Activated CD4-positive, alpha-beta T cell treated with anti-CD3 and anti-CD28 coated beads for 1 hour (primary cell): ENCODE data around the gene NKAIN4.
"Not testable (repeated sequence)": the region's sequence is repeated elsewhere in the genome, so short reads cannot be mapped to it uniquely, and the experiment has no call there.

Experiments used
- DNase-seq: peaks from one replicate; pipeline ENCODE4 v3.0.0-alpha.2; 2020

Gene NKAIN4

DNA sequence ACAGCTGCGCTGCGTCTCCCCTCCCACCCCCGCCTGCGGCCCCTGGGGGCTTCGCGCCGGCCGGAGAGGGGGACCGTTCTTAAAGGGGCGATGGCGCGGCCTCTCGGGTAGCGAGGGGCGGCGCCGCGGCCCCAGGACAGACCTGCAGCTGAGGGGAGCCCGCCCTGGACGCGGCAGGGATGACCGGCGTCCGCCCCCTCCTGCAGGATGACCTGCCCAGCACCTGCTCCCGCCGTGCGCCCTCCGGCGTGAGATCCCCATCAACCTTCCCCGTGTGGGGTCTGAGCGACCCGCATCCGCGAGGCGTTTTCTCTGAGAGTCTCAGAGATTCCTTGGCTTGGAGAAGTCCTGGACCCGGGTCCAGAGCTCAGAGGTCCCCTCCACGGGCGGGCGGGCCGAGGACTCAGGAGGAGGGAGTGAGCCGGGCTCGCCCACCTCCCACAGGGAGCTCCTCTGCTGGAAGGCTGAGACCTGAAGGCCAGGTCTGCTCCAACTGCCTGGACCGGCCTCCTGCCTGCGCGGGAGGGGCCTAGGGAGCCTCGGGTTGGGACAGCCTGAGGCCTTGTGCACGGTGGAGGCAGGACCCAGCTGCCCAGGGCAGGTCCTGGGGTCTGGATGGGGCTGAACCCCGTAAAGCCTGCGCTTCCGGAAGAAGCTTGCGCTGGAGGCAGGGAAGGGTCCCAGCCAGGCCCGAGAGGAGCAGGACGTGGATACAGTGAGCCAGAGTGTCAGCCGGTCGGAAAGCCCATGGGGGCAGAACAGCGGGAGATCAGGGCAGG, 532 bp upstream of the NKAIN4 start:
- no peak for DNase-seq

DNA sequence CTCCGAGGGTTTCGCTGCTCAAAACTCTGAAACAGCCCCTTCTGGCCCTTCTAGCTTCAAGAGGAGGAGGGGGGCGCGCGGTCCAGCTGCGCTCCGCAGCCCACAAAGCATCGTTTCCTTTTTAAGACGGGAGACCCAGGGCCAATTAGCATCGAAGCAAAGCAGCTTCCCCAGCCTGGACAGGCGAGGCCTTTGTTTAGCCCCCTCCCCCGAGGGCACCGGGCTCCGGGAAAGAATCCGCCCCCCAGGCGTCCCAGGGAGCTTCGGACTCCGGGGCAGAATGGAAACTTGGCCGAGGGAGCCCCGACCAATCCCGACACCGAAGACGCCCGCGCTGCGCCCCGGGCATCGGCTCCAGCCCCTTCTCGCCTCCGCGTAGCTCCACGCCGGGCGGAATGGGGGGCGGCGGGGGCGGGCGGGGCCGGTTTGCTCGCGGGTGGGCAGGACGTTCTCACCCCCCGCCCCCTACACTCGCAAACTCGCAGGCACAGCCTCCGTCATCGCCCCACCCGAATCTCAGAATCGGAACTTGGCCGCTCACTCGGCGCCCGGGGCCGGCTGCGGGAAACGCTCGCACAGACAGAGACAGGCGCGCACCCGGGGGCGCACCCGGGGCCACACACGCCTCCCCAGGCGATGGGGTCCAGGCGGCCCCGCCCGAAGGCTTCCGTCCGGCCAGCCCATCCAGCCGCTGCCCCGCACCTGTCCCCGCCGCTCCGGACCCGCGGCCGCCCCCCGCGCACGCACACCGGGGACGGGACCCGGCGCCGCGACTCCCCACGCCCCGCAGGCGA, 628 bp downstream of the NKAIN4 start:
- DNase-seq: no peak

- DNase-seq: no peak
These were observed 1.2 kb downstream of the NKAIN4 start for GRCh38 chr20:63253065-63253437.

GRCh38 chr20:63252284-63252711, 2.0 kb downstream of the NKAIN4 start:
- no peak for DNase-seq

GRCh38 chr20:63251350-63251749, 2.9 kb downstream of the NKAIN4 start:
- not testable (repeated sequence) for DNase-seq

GRCh38 chr20:63249891-63250290, 4.4 kb downstream of the NKAIN4 start:
- DNase-seq: no peak

GRCh38 chr20:63248835-63249591, 5.2 kb downstream of the NKAIN4 start:
- no peak for DNase-seq

GRCh38 chr20:63247671-63248228, 6.5 kb downstream of the NKAIN4 start:
- no peak for DNase-seq

DNA sequence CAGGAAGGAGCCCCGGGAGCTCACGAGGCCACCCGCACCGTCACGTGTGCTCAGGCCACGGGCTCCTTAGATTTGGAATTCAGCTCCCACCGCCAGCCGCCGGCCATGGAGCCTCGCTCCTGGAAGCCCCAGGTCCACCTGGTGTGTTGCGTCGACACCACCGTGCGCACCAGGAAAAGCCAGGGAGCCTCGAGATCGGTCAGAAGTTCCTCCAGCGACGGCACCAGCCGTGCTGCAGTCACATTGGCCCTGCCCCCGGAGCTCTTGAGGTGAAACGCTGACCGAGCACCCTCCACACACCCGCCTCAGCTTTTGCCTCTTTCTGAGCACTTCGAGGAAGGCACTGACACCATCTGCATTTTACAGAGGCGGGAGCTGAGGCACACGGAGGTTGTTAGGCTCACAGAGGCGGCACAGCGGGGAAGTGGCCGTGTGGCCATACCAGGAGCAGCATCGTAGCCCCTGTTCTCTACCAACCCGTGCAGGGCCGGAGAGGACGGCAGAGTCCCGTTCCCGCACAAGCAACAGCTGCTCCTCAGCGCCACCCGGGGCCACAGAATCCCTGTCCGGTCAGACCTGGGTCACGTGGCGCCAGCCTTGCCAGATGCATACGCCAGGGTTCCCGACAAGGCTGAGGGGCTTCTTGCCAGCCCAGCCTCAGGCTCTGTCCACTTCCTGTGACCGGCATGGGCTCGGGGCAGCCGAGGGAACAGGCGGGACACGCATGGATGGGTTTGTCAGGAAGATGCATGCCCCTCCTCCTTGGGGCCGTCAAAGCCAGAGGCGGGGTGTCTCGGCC, 7.6 kb downstream of the NKAIN4 start:
- no peak for DNase-seq

DNA sequence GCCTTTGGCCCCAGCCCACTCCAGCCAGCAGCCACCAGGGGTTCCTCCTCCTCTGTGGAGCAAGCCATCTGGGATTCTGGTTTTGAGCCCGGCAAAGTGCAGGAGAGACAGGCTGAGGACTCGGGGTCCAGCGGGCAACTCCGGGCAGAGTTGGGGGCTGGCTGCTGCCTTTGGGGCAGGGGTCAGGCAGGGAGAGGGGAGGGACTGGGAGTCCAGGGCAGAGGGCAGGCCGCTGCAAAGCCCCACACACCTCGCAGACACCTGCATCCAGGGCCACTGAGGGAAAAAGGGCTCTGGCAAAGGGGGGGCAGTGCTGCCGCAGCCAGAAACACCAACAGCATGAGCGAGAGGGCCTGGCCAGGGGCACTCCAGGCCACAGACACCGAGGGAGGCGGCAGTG, 9.8 kb downstream of the NKAIN4 start:
- DNase-seq: no peak

GRCh38 chr20:63243604-63244247, 10.5 kb downstream of the NKAIN4 start:
- DNase-seq: no peak

GRCh38 chr20:63242736-63243135, 11.5 kb downstream of the NKAIN4 start:
- DNase-seq: no peak

DNA sequence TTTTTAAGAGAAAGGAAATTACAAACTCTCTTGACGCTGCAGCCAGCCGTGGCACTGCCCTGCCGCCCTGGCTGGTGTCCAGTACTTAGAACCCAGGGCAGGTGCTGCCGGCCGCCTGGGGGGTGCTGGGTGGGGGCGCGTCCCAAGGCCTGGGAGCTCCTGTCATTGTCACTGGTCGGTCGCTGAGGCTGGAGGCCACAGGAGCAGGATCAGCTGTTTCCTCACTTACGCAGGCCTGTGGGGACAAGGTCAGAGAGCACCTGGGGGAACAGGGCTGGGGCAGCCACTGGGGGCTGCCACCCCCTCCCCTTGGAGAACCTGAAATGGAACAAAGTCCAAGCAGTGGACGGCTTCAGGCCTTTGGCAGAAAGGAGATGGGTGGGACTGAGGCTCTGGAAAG, 13.0 kb downstream of the NKAIN4 start:
- DNase-seq: no peak

DNA sequence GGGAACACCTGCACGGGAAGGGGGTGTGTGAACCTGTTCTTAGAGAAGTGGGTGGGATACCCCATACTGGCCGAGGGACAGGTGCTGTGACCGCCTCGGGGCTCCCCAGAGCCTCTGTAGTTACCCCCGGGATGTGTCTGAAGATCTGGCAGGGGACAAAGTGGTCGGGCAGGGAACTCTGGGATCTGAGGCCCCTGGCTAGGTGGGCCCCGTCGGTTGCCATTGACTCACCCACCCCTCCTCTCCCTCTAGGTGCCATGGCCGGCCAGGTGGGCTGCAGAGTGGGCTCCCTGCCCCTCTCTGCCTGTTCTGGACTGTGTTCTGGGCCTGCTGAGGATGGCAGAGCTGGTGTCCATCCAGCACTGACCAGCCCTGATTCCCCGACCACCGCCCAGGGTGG, 14.3 kb downstream of the NKAIN4 start:
- no peak for DNase-seq

GRCh38 chr20:63239431-63239830, 14.8 kb downstream of the NKAIN4 start:
- DNase-seq: no peak

GRCh38 chr20:63238514-63239125, 15.6 kb downstream of the NKAIN4 start:
- no peak for DNase-seq

- no peak for DNase-seq
These were observed 16.2 kb downstream of the NKAIN4 start for GRCh38 chr20:63238031-63238430.

DNA sequence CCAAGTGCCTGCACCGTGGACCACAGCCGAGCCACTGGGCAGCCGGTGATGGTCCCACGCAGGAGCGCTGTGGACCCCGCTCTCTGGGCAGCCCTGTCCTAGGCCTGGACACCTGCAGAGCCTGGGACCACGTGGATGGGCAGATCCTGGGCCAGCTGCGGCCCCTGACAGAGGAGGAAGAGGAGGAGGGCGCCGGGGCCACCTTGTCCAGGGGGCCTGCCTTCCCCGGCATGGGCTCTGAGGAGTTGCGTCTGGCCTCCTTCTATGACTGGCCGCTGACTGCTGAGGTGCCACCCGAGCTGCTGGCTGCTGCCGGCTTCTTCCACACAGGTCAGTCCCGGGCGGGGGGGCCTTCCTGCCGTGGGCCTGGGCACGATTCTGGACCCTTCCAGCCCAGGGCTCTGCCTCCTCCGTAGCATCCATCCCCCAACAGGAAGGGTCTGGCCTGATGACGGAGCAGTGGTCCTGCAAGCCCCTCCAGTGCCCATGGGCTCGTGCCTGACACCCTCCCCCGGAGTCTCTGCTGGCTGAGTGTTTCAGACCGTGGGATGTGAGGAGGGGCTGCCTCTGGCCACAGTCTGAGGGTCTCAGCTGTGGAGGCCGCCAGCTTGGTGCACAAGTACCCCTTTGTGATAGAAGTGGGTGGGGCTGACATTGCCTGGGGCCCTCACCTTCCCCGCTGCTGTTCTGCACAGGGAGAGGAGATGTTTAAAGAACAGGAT, 18.0 kb downstream of the NKAIN4 start:
- no peak for DNase-seq

DNA sequence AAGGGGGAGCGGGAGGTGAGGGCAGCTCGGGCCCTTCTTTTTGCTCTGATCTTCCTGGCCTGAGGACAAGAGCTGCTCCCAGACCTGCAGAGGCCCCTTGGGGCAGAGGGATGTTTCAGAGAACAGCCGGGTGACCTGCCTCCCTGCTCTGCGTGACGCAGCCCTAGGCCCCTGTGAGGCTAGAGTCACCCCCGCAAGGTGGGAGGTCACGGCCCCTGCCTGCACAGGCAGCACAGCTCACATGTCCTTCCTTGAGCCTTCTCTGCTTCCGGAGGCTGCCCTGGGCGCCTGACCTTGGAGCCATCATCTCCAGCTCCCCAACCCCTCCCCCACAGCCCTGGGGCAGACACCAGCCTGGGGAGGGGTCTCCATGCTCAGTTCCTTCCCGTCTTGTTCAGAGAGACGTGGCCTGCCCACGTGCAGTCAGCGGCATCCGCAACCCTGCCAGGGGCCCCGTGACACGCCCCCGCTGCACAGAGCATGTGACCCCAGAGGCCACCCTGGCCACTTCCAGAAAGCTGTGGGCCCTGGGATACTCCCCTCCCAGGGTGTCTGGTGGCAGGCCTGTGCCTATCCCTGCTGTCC, 18.8 kb downstream of the NKAIN4 start, which contains the start of gene BIRC7:
BIRC7 (plus strand) TSS at position 507 of the 585 bp plus-strand sequence. CDS start 192 bp downstream, outside the sequence.
- no peak for DNase-seq
